ENCODE measurements around the gene KMT5B.

DNA sequence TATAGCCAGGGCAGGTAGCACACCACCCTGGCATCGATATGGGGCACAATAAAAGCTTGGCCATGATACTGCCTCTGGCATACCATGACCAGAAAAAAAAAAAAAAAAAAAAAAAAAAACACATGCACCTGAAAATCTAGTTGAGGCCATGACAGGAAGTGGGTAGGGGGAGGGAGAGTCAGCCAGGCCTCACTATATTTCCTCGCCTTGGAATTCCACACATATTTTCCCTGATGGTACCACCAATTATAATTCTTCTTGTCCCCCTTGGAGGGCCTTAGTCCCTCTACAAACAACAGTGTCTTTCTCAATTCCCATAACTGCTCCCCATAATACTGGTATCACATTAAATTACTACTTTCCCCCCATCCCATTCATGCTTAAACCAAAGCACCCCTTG, 79.3 kb downstream of the KMT5B start:
- TF ChIP-seq, protein P1, sequence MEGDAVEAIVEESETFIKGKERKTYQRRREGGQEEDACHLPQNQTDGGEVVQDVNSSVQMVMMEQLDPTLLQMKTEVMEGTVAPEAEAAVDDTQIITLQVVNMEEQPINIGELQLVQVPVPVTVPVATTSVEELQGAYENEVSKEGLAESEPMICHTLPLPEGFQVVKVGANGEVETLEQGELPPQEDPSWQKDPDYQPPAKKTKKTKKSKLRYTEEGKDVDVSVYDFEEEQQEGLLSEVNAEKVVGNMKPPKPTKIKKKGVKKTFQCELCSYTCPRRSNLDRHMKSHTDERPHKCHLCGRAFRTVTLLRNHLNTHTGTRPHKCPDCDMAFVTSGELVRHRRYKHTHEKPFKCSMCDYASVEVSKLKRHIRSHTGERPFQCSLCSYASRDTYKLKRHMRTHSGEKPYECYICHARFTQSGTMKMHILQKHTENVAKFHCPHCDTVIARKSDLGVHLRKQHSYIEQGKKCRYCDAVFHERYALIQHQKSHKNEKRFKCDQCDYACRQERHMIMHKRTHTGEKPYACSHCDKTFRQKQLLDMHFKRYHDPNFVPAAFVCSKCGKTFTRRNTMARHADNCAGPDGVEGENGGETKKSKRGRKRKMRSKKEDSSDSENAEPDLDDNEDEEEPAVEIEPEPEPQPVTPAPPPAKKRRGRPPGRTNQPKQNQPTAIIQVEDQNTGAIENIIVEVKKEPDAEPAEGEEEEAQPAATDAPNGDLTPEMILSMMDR (conservative IDR thresholded peaks at IDR 0.05 in 1 of 2, IDR thresholded peaks at IDR 0.05 in 1 of 2; ENCODE audit: low read depth in 1 of 2, low read length in 2 of 2), result no peak
- no peak for TF ChIP-seq EZH2 (IDR thresholded peaks at IDR 0.05; ENCODE audit: low read length, missing control alignments)

All from fibroblast of lung (primary cell).